Testis (tissue), 2 donors: Measurements from ENCODE around the gene VAT1.

Source experiments
- POLR2A ChIP-seq: fragments of 450-650 bp; IDR thresholded peaks from one replicate; pipeline ENCODE4 v1.6.1; 2017; ENCODE audit warnings: antibody characterized with exemption, mild to moderate bottlenecking, moderate library complexity
- TF ChIP-seq, protein P1 (sequence below), 3 experiments: fragments of 450-650 bp in 2 of 3; fragments of 200-600 bp in 1 of 3; sonication (generic) in 1 of 3; IDR thresholded peaks; one replicate each; pipeline ENCODE4 v1.5.1; 2016 to 2019; ENCODE audit warnings: antibody characterized with exemption in 3 of 3, mild to moderate bottlenecking in 2 of 3, moderate library complexity in 1 of 3

DNA sequence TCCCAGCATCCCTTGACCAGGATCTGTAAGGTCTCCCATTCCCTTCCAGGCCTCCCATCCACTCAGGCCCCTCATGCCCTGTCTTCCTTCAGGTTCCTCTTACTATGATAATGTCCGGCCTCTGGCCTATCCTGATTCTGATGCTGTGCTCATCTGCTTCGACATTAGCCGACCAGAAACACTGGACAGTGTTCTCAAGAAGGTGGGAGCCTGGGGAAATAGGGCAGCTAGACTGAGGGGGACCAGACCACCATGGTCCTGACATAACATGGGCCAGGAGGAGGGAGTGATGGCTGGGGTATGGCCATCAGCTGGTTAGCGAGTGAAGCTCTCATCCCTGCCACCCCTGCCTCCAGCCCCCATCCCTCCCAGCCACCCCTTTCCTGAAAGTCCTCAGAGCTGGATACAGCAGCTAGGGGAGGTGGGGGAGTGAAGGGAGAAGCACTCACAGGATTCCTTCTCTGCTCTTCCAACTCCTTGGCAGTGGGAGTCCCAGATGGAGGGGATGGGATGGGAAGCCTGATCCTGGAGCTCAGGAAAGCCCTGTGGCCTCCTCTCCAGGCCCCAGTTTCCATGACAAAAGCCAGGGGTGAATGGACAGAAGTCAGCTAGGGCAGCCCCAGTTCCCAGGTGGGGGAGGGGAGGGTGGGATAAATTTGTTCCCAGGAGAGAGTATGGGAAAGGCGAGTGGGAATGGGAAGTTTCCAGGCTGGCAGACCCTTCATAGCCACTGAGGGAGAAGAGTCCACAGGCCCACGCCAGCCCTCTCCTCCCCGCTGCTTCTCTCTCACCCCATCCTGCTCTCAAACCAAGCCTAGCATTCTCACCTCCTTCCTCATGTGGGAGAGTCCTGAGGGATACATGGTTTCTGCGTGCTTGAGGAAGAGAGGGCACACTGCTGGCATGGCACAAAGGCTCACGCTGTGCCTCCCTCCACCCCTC lies 5.2 kb upstream of the VAT1 start:
- TF ChIP-seq, protein P1, sequence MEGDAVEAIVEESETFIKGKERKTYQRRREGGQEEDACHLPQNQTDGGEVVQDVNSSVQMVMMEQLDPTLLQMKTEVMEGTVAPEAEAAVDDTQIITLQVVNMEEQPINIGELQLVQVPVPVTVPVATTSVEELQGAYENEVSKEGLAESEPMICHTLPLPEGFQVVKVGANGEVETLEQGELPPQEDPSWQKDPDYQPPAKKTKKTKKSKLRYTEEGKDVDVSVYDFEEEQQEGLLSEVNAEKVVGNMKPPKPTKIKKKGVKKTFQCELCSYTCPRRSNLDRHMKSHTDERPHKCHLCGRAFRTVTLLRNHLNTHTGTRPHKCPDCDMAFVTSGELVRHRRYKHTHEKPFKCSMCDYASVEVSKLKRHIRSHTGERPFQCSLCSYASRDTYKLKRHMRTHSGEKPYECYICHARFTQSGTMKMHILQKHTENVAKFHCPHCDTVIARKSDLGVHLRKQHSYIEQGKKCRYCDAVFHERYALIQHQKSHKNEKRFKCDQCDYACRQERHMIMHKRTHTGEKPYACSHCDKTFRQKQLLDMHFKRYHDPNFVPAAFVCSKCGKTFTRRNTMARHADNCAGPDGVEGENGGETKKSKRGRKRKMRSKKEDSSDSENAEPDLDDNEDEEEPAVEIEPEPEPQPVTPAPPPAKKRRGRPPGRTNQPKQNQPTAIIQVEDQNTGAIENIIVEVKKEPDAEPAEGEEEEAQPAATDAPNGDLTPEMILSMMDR (IDR thresholded peaks at IDR 0.05): no peak
- TF ChIP-seq POLR2A: no peak
